Glutamatergic neuron (in vitro differentiated cells): ENCODE data around the gene ABHD8. TPM values are rescaled to one million over a fixed set of nuclear protein-coding genes. Genes with fewer than 3 reads are reported as not detected.

Experiments
- DNase-seq: peaks from one replicate; pipeline ENCODE4 v3.0.0; 2022
- H3K27ac Mint-ChIP-seq: one replicate; pipeline ENCODE4 v1.8.0; 2020; ENCODE audit warnings: mild to moderate bottlenecking, mixed read lengths, inconsistent platforms; ENCODE audit not compliant: unreplicated experiment
- H3K27me3 Mint-ChIP-seq: one replicate; pipeline ENCODE4 v1.8.0; 2020; ENCODE audit warnings: mild to moderate bottlenecking, moderate library complexity, mixed read lengths, inconsistent platforms; ENCODE audit not compliant: unreplicated experiment
- H3K36me3 Mint-ChIP-seq: one replicate; pipeline ENCODE4 v1.8.0; 2020; ENCODE audit warnings: mild to moderate bottlenecking, mixed read lengths, inconsistent platforms; ENCODE audit not compliant: unreplicated experiment
- H3K4me1 Mint-ChIP-seq: one replicate; pipeline ENCODE4 v1.8.0; 2020; ENCODE audit warnings: mild to moderate bottlenecking, low read depth, mixed read lengths, inconsistent platforms; ENCODE audit not compliant: unreplicated experiment
- H3K4me3 Mint-ChIP-seq: one replicate; pipeline ENCODE4 v1.8.0; 2020; ENCODE audit warnings: mild to moderate bottlenecking, mixed read lengths, inconsistent platforms; ENCODE audit not compliant: unreplicated experiment
- H3K9me3 Mint-ChIP-seq: one replicate; pipeline ENCODE4 v1.8.0; 2020; ENCODE audit warnings: mild to moderate bottlenecking, moderate library complexity, mixed read lengths, inconsistent platforms; ENCODE audit not compliant: unreplicated experiment
- CTCF ChIP-seq: fragments of 200-600 bp; sonication (generic); IDR thresholded peaks from one replicate; pipeline ENCODE4 v1.5.0; 2021; ENCODE audit not compliant: partially characterized antibody, unreplicated experiment
- total RNA-seq: library from RNA; stranded (reverse); fragmentation: NEBNext Ultra II Directional; extraction: Animal tissue kit (Norgen Biotek cat#: 25700); gene quantifications from one replicate; pipeline ENCODE4 v1.2.1, GENCODE V29; 2021; ENCODE audit not compliant: unreplicated experiment

The ABHD8 gene
- total RNA-seq, 1 donor from 2014 or later, result 14.1 TPM

- TF ChIP-seq CTCF, result no peak
- H3K27ac Mint-ChIP-seq, result no peak overlapping the region
- DNase-seq, result no peak
- peaks cover 4% of the 10 kb centered on the region for H3K4me1 Mint-ChIP-seq
- H3K4me3 Mint-ChIP-seq, result no peak overlapping the region
- H3K27me3 Mint-ChIP-seq, result peaks cover 11% of the 10 kb centered on the region
- no peaks in the 10 kb centered on the region for H3K36me3 Mint-ChIP-seq
- H3K9me3 Mint-ChIP-seq, result peaks cover 6% of the 10 kb centered on the region
Observed at GRCh38 chr19:17266026-17266425, 37.2 kb downstream of the ABHD8 start.

GRCh38 chr19:17264641-17264979, 38.6 kb downstream of the ABHD8 start, which contains the start of gene USHBP1:
USHBP1 (minus strand) TSS chr19:17264745; CDS start chr19:17264299, 446 bp downstream.
- Mint-ChIP-seq H3K9me3 (peaks cover 11% of the 10 kb centered on the region), H3K36me3 (peaks cover 5% of the 10 kb centered on the region), H3K27ac (no peak within 1 kb of the TSS), H3K27me3 (peaks cover 10% of the 10 kb centered on the region), H3K4me3 (no peak within 1 kb of the TSS), H3K4me1 (peaks cover 7% of the 10 kb centered on the region)
- TF ChIP-seq CTCF, result no peak
- DNase-seq, result no peak

- Mint-ChIP-seq H3K27me3 (peaks cover 10% of the 10 kb centered on the region), H3K36me3 (peaks cover 5% of the 10 kb centered on the region), H3K9me3 (peaks cover 11% of the 10 kb centered on the region), H3K4me3 (no peak overlapping the region), H3K27ac (no peak overlapping the region), H3K4me1 (peaks cover 7% of the 10 kb centered on the region)
- no peak for TF ChIP-seq CTCF
- no peak for DNase-seq
Observed at GRCh38 chr19:17263712-17264640, 39.2 kb downstream of the ABHD8 start.

- peaks cover 5% of the 10 kb centered on the region for H3K36me3 Mint-ChIP-seq
- H3K9me3 Mint-ChIP-seq, result peaks cover 11% of the 10 kb centered on the region
- no peak overlapping the region for H3K4me3 Mint-ChIP-seq
- no peak for DNase-seq
- no peak overlapping the region for H3K27ac Mint-ChIP-seq
- peaks cover 10% of the 10 kb centered on the region for H3K27me3 Mint-ChIP-seq
- TF ChIP-seq CTCF, result no peak
- H3K4me1 Mint-ChIP-seq, result peaks cover 7% of the 10 kb centered on the region
Observed at GRCh38 chr19:17262557-17262956, 40.7 kb downstream of the ABHD8 start.

- Mint-ChIP-seq H3K27ac (peak overlapping the region; percentile 25), H3K36me3 (peaks cover 5% of the 10 kb centered on the region), H3K9me3 (peaks cover 6% of the 10 kb centered on the region), H3K4me3 (peak overlapping the region; percentile 44), H3K27me3 (peaks cover 5% of the 10 kb centered on the region), H3K4me1 (peaks cover 3% of the 10 kb centered on the region)
- peak; percentile 83 for DNase-seq
- TF ChIP-seq CTCF, result peak; percentile 81
Observed at GRCh38 chr19:17260842-17261325, 42.3 kb downstream of the ABHD8 start.
